Thyroid gland (tissue), 4 donors: ENCODE measurements around the gene TIMM23. TPM values are rescaled to one million over a fixed set of nuclear protein-coding genes. Genes with fewer than 3 reads are reported as not detected.

Source experiments
- DNase-seq, 2 donors: peaks; one replicate each; pipeline ENCODE4 v3.0.0-alpha.2; 2019
- H3K27ac ChIP-seq, 3 donors: fragments of 200-600 bp; sonication (generic); 1 replicate in 2 of 3; 2 replicates in 1 of 3; pipeline ENCODE4 v1.5.1; 2016 to 2019; ENCODE audit warnings: mild to moderate bottlenecking in 1 of 3, moderate library complexity in 1 of 3
- H3K27me3 ChIP-seq: fragments of 200-600 bp; sonication (generic); one replicate; pipeline ENCODE4 v1.5.1; 2019
- H3K36me3 ChIP-seq, 2 donors: fragments of 200-600 bp; sonication (generic); one replicate each; pipeline ENCODE4 v1.5.1; 2016 to 2019
- H3K4me1 ChIP-seq, 2 donors: fragments of 200-600 bp; sonication (generic); one replicate each; pipeline ENCODE4 v1.5.1; 2017 to 2019
- H3K4me3 ChIP-seq, 3 donors: fragments of 200-600 bp; sonication (generic); replicated peaks in 1 of 3; 1 replicate in 2 of 3; 2 replicates in 1 of 3; pipeline ENCODE4 v1.5.1; 2016; ENCODE audit warnings: mild to moderate bottlenecking in 1 of 3
- H3K9me3 ChIP-seq: fragments of 200-600 bp; sonication (generic); one replicate; pipeline ENCODE4 v1.5.1; 2017
- CTCF ChIP-seq, 6 experiments: fragments of 200-600 bp in 3 of 6; fragments of 450-650 bp in 3 of 6; sonication (generic) in 3 of 6; IDR thresholded peaks; one replicate each; pipeline ENCODE4 v1.5.1; 2016 to 2019; ENCODE audit warnings: antibody characterized with exemption in 6 of 6, mild to moderate bottlenecking in 2 of 6, inconsistent platforms in 1 of 6, moderate library complexity in 1 of 6
- POLR2A ChIP-seq, 2 donors: fragments of 450-650 bp; IDR thresholded peaks; one replicate each; pipeline ENCODE4 v1.6.1; 2017; ENCODE audit warnings: antibody characterized with exemption in 2 of 2, mild to moderate bottlenecking in 2 of 2, moderate library complexity in 1 of 2
- WGBS, 2 donors: methylation state at CpG; one replicate each; pipeline ENCODE4 v1.1.5; 2017; 5-methylcytosine and 5-hydroxymethylcytosine counted together
- intact Hi-C: fragments of 100-400 bp; cut with DNase I; formaldehyde crosslinking; loops from one replicate; pipeline ENCODE4 v1.15.1; 2023
- total RNA-seq, 4 donors: library from RNA; depleted of rRNA; stranded (reverse); fragments of >200 nt; gene quantifications; one replicate each; pipeline ENCODE4 v1.2.3, GENCODE V29; 2016

Gene TIMM23
- total RNA-seq, 4 donors from 2014 or later, result 68.7 to 85.6 (median 72.1) TPM

- Histone ChIP-seq H3K36me3 (peaks cover 43 to 72% of the 10 kb centered on the region in 2 donors), H3K27me3 (no peaks in the 10 kb centered on the region), H3K4me3 (no peak overlapping the region), H3K4me1 (no peaks in the 10 kb centered on the region), H3K27ac (no peak overlapping the region), H3K9me3 (no peaks in the 10 kb centered on the region)
- intact Hi-C loops, result no loop called here
- WGBS, 2 donors, result 94% methylated on average over 9 of the region's 9 CpGs
- DNase-seq, result no peak
- no peak for TF ChIP-seq CTCF (IDR thresholded peaks at IDR 0.05)
- TF ChIP-seq POLR2A (IDR thresholded peaks at IDR 0.05), result no peak
Measured at GRCh38 chr10:46002916-46003693, 30.8 kb downstream of the TIMM23 start.

GRCh38 chr10:46004963-46005362 is 32.7 kb downstream of the TIMM23 start:
- H3K27ac ChIP-seq, result no peak overlapping the region
- H3K4me1 ChIP-seq, result no peaks in the 10 kb centered on the region
- DNase-seq, result no peak
- peaks cover 57 to 82% of the 10 kb centered on the region in 2 donors for H3K36me3 ChIP-seq
- intact Hi-C loops, result no loop called here
- no peaks in the 10 kb centered on the region for H3K9me3 ChIP-seq
- no peaks in the 10 kb centered on the region for H3K27me3 ChIP-seq
- 97 to 98% methylated on average over 2 of the region's 2 CpGs for WGBS, 2 donors
- no peak for TF ChIP-seq POLR2A (IDR thresholded peaks at IDR 0.05)
- no peak for TF ChIP-seq CTCF (IDR thresholded peaks at IDR 0.05)
- H3K4me3 ChIP-seq, result no peak overlapping the region

GRCh38 chr10:46005383-46005782 is 33.1 kb downstream of the TIMM23 start:
- intact Hi-C loops, result no loop called here
- Histone ChIP-seq H3K4me3 (no peak overlapping the region), H3K9me3 (no peaks in the 10 kb centered on the region), H3K4me1 (no peaks in the 10 kb centered on the region), H3K36me3 (peaks cover 62 to 87% of the 10 kb centered on the region in 2 donors), H3K27me3 (no peaks in the 10 kb centered on the region), H3K27ac (no peak overlapping the region)
- no peak for DNase-seq
- WGBS, 2 donors, result 86 to 90% methylated on average over 4 of the region's 4 CpGs
- no peak for TF ChIP-seq CTCF (IDR thresholded peaks at IDR 0.05)
- no peak for TF ChIP-seq POLR2A (IDR thresholded peaks at IDR 0.05)

- H3K9me3 ChIP-seq, result no peaks in the 10 kb centered on the region
- H3K36me3 ChIP-seq, result peaks cover 70 to 89% of the 10 kb centered on the region in 2 donors
- intact Hi-C loops, result no loop called here
- H3K27ac ChIP-seq, result no peak overlapping the region
- H3K4me1 ChIP-seq, result no peaks in the 10 kb centered on the region
- TF ChIP-seq POLR2A (IDR thresholded peaks at IDR 0.05), result no peak
- TF ChIP-seq CTCF (IDR thresholded peaks at IDR 0.05), result no peak
- no peak for DNase-seq
- H3K27me3 ChIP-seq, result no peaks in the 10 kb centered on the region
- no peak overlapping the region for H3K4me3 ChIP-seq
- 89 to 91% methylated on average over 3 of the region's 3 CpGs for WGBS, 2 donors
Measured at GRCh38 chr10:46006219-46006618, 33.9 kb downstream of the TIMM23 start.

GRCh38 chr10:46012746-46013145 is 40.5 kb downstream of the TIMM23 start:
- WGBS, 2 donors, result 88 to 96% methylated on average over 3 of the region's 3 CpGs
- Histone ChIP-seq H3K4me1 (peaks cover 0 to 13% of the 10 kb centered on the region in 2 donors), H3K36me3 (peaks cover 67% of the 10 kb centered on the region in 2 donors), H3K27me3 (no peaks in the 10 kb centered on the region), H3K27ac (no peak overlapping the region), H3K9me3 (no peaks in the 10 kb centered on the region), H3K4me3 (no peak overlapping the region)
- DNase-seq, result no peak
- intact Hi-C loops, result no loop called here
- TF ChIP-seq POLR2A (IDR thresholded peaks at IDR 0.05), result no peak
- no peak for TF ChIP-seq CTCF (IDR thresholded peaks at IDR 0.05)
